ENCODE measurements around the gene VWA5A. TPM values are rescaled to one million over a fixed set of nuclear protein-coding genes. Genes with fewer than 3 reads are reported as not detected.
"Not testable (repeated sequence)": the region's sequence is repeated elsewhere in the genome, so short reads cannot be mapped to it uniquely, and the experiment has no call there.

VWA5A gene
- total RNA-seq, 1 donor from 2014 or later, result 7.6 TPM

DNA sequence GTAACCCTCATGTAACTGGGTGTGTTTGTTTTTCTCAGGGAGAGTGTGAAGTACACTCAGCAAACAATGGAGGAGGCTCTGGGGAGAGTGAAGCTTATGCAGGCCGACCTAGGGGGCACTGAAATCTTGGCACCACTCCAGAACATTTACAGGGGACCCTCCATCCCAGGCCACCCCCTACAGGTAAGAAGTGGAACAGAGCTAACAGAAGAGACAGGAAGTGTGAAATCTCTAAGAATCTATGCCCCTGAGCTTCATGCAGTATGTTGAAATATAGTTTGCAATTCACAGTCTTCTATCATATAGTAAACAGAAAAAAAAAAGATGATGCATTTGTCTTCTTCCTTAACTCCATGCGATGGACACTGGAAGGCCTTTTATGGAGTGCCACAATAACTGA, 8.4 kb downstream of the VWA5A start:
- DNase-seq (ENCODE audit: low spot score in 2 of 2), result no peak
- H3K27ac ChIP-seq, result no peak overlapping the region
- no peaks in the 10 kb centered on the region for H3K4me1 ChIP-seq
- intact Hi-C loops (cut with DNase I), result no loop called here
- no peak overlapping the region for H3K4me3 ChIP-seq
- no peaks in the 10 kb centered on the region for H3K27me3 ChIP-seq
- H3K9me3 ChIP-seq, result no peaks in the 10 kb centered on the region
- peaks cover 59 to 61% of the 10 kb centered on the region in 2 donors for H3K36me3 ChIP-seq
- TF ChIP-seq, protein P1, sequence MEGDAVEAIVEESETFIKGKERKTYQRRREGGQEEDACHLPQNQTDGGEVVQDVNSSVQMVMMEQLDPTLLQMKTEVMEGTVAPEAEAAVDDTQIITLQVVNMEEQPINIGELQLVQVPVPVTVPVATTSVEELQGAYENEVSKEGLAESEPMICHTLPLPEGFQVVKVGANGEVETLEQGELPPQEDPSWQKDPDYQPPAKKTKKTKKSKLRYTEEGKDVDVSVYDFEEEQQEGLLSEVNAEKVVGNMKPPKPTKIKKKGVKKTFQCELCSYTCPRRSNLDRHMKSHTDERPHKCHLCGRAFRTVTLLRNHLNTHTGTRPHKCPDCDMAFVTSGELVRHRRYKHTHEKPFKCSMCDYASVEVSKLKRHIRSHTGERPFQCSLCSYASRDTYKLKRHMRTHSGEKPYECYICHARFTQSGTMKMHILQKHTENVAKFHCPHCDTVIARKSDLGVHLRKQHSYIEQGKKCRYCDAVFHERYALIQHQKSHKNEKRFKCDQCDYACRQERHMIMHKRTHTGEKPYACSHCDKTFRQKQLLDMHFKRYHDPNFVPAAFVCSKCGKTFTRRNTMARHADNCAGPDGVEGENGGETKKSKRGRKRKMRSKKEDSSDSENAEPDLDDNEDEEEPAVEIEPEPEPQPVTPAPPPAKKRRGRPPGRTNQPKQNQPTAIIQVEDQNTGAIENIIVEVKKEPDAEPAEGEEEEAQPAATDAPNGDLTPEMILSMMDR (IDR thresholded peaks at IDR 0.05), result no peak

GRCh38 chr11:124127134-124127533, 11.9 kb downstream of the VWA5A start:
- H3K4me1 ChIP-seq; H3K9me3 ChIP-seq; H3K27ac ChIP-seq; H3K27me3 ChIP-seq; DNase-seq (ENCODE audit: low spot score in 2 of 2); intact Hi-C loops (cut with DNase I); H3K4me3 ChIP-seq: not testable (repeated sequence)
- H3K36me3 ChIP-seq, result peaks cover 32 to 38% of the 10 kb centered on the region in 2 donors

DNA sequence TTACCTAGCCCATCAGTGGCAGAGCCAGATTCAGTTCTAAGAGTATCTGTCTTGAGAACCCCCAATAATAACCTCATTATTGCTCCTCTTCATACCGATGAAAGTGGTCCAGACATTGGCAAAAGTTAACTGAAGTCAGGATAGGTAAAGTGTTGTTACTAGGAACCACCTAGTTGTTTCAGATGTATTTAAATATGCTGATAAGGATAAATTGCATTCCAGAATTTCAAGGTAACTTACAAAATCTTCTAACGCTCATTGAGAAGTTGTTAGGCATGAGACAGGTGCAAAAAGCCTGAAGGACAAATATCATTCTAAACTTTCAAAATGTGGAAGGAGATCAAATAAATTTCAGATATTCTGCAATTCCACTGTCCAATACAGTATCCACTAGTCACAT, 27.8 kb downstream of the VWA5A start:
- Histone ChIP-seq H3K36me3 (peaks cover 36 to 54% of the 10 kb centered on the region in 2 donors), H3K27me3 (no peaks in the 10 kb centered on the region)

DNA sequence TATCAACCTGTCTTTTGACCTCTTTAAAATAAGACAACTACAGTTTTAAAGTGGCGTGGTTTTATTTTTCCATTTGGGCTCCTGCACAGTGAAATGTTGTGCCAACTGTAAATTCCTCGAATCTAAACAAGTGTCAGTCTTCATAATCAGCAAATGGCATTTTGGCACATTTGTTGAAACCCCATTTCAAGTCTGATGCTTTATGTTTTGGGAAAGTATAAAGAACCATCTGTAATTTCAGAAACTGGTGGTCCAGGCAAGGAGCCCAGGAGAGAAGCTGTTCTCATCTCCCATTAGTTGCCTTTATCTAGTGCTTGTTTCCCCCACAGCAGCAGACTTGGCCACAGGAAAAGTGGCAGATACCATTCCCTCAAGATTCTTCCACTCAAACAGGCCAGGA, 32.7 kb downstream of the VWA5A start:
- no peak for DNase-seq (ENCODE audit: low spot score in 2 of 2)
- intact Hi-C loops (cut with DNase I), result no loop called here
- Histone ChIP-seq H3K4me1 (no peaks in the 10 kb centered on the region), H3K36me3 (peaks cover 15 to 26% of the 10 kb centered on the region in 2 donors), H3K9me3 (no peaks in the 10 kb centered on the region), H3K4me3 (no peak overlapping the region), H3K27me3 (no peaks in the 10 kb centered on the region), H3K27ac (no peak overlapping the region)
- TF ChIP-seq, protein P1 (IDR thresholded peaks at IDR 0.05), result no peak

More for the DNA sequence above, 27.8 kb downstream of the VWA5A start:
- H3K4me3 ChIP-seq, result no peak overlapping the region
- TF ChIP-seq, protein P1 (IDR thresholded peaks at IDR 0.05), result no peak
- no peaks in the 10 kb centered on the region for H3K4me1 ChIP-seq
- no peak for DNase-seq (ENCODE audit: low spot score in 2 of 2)
- no peak overlapping the region for H3K27ac ChIP-seq
- no peaks in the 10 kb centered on the region for H3K9me3 ChIP-seq
- intact Hi-C loops (cut with DNase I), result no loop called here

DNA sequence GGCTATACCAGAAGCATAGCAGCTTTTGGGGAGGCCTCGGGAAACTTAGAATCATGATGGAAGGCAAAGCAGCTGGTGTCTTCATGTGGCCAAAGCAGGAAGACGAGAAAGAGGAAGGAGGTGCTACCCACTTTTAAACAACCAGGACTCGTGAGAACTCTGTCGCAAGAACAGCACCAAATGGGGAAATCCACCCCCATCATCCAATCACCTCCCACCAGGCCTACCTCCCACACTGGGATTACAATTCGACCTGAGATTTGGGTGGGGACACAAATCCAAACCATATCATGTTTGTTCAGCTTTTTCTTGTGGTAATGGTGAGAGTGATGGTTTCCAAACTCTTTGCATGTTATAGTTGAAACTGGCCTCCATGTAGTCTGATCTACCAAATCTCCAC, 35.4 kb downstream of the VWA5A start:
- Histone ChIP-seq H3K4me1 (no peaks in the 10 kb centered on the region), H3K27me3 (no peaks in the 10 kb centered on the region), H3K36me3 (peaks cover 3 to 12% of the 10 kb centered on the region in 2 donors), H3K9me3 (no peaks in the 10 kb centered on the region), H3K27ac (no peak overlapping the region), H3K4me3 (no peak overlapping the region)
- DNase-seq (ENCODE audit: low spot score in 2 of 2), result no peak
- TF ChIP-seq, protein P1 (IDR thresholded peaks at IDR 0.05), result no peak
- intact Hi-C loops (cut with DNase I), result no loop called here

DNA sequence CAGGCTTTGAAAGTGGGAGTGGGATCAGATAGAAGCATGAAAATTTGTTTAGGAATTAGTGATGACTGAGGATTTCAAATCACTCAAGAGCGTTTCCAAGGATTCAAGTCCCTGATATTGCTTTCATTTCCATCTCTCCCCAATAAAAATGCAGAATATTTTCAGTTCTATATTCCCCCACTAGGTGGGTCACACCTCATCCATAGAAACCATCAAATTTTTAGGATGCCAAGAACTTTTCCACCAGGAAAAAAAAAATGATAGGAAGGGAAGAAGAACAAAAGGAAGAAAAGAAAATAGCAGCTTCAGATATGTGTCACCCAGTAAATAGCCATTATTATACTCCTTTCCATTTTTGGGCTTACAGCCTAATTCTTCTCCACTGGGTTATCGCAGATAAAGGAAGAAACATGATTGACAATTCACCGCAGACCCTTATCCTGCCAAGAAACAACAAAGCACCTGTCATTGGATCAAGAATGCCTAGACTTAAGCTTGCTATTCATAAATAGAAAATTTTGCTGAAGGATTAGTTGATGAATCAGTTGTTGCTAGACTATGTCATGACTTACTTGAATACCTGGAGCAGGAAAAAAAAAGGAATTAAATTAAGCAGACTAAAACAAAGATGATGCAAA, 37.6 kb downstream of the VWA5A start:
- Histone ChIP-seq H3K9me3 (no peaks in the 10 kb centered on the region), H3K4me1 (no peaks in the 10 kb centered on the region), H3K36me3 (peaks cover 0 to under 1% of the 10 kb centered on the region in 2 donors), H3K4me3 (no peak overlapping the region), H3K27ac (no peak overlapping the region), H3K27me3 (no peaks in the 10 kb centered on the region)
- intact Hi-C loops (cut with DNase I), result no loop called here
- DNase-seq (ENCODE audit: low spot score in 2 of 2), result no peak
- TF ChIP-seq, protein P1 (IDR thresholded peaks at IDR 0.05), result no peak

Measured in ascending aorta (tissue), 2 donors.